ENCODE results near the gene FNDC1.

Gene FNDC1

DNA sequence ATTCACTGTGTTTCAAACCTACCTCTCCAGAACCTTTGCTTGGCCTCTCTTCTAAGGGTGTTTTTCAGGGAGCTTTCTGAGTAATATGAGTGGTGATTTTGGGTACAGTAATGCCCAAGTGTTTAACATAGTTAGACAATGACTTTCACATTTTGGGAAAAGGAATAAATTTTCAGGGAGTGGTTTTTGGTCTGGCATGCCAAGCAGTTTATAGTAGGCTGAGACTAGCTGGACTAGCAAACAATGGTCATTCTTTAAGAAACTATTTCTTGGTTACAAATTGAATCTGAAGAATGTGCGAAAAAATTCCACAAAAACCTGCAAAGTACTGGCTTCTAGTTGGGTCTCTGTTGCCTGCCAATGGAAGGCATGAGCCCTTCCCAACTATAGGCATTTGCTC lies 15.4 kb downstream of the FNDC1 start:
- Histone ChIP-seq H2AK5ac (ENCODE audit: low read length, severe bottlenecking) (no peak overlapping the region), H3K9me3 (ENCODE audit: control insufficient read depth, low read length) (peaks cover 12% of the 10 kb centered on the region), H3K79me1 (replicated peaks; ENCODE audit: low read length, poor library complexity, severe bottlenecking) (no peaks in the 10 kb centered on the region), H3K4me2 (ENCODE audit: low read length, poor library complexity, severe bottlenecking) (no peak overlapping the region), H3K4ac (ENCODE audit: low read depth in 1 of 2, low read length in 2 of 2) (no peak overlapping the region), H3K27ac (ENCODE audit: low read length, poor library complexity, severe bottlenecking) (no peak overlapping the region), H2BK120ac (ENCODE audit: low read depth, low read length) (no peak overlapping the region), H2AFZ (ENCODE audit: low read depth, low read length) (no peak overlapping the region), H2BK15ac (ENCODE audit: low read depth, poor library complexity, severe bottlenecking) (no peak overlapping the region), H3K27me3 (ENCODE audit: control insufficient read depth in 1 of 2, insufficient read depth in 1 of 2, low read length in 2 of 2) (peaks cover 0 to 10% of the 10 kb centered on the region in 2 experiments), H3K4me3 (ENCODE audit: insufficient read depth in 1 of 2, low read depth in 1 of 2, low read length in 2 of 2) (no peak overlapping the region), H3K4me1 (ENCODE audit: control insufficient read depth, insufficient read depth, low read depth, low read length) (no peaks in the 10 kb centered on the region), H4K8ac (ENCODE audit: low read length) (no peak overlapping the region), H3K18ac (ENCODE audit: low read depth in 1 of 2, low read length in 2 of 2) (no peak overlapping the region), H3K36me3 (ENCODE audit: control insufficient read depth in 1 of 2, insufficient read depth in 2 of 2, low read depth in 1 of 2, low read length in 2 of 2) (no peaks in the 10 kb centered on the region), H3K23ac (ENCODE audit: low read length in 2 of 2) (no peak overlapping the region), H4K91ac (ENCODE audit: low read length) (no peak overlapping the region), H3K9ac (ENCODE audit: low read length) (no peak overlapping the region), H3K14ac (ENCODE audit: low read length in 2 of 2) (no peak overlapping the region), H2BK12ac (ENCODE audit: low read length in 2 of 2) (no peak overlapping the region), H2BK5ac (ENCODE audit: low read depth, low read length, poor library complexity, severe bottlenecking) (no peak overlapping the region)
- DNase-seq = no peak
- WGBS = 60% methylated on average over 1 of the region's 1 CpG

DNA sequence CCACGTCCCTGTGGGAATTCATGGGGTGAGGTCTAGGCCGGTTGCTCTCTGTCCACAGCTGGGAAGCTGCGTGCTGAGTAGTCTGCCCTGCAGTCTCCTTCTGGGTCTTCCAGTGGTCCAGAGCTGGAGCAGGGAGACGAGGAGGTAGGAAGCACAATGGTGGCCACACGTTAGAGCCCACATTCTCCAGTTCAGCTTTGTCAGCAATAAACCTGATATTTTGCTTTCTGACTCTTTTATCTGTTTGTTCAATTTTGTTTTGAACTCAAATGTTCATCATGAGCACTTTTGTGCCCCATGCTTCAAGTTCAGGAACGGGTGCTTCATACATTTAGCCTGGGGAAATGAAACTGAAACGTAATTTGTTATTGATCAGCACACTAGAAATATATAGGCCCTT lies 21.3 kb downstream of the FNDC1 start:
- Histone ChIP-seq H3K36me3 (ENCODE audit: control insufficient read depth in 1 of 2, insufficient read depth in 2 of 2, low read depth in 1 of 2, low read length in 2 of 2) (no peaks in the 10 kb centered on the region), H3K14ac (ENCODE audit: low read length in 2 of 2) (no peak overlapping the region), H3K23ac (ENCODE audit: low read length in 2 of 2) (no peak overlapping the region), H3K27me3 (ENCODE audit: control insufficient read depth in 1 of 2, insufficient read depth in 1 of 2, low read length in 2 of 2) (peaks cover 0 to 5% of the 10 kb centered on the region in 2 experiments), H3K9ac (ENCODE audit: low read length) (no peak overlapping the region), H2AK5ac (ENCODE audit: low read length, severe bottlenecking) (no peak overlapping the region), H2BK12ac (ENCODE audit: low read length in 2 of 2) (no peak overlapping the region), H2BK5ac (ENCODE audit: low read depth, low read length, poor library complexity, severe bottlenecking) (no peak overlapping the region), H3K4me2 (ENCODE audit: low read length, poor library complexity, severe bottlenecking) (no peak overlapping the region), H3K9me3 (ENCODE audit: control insufficient read depth, low read length) (peaks cover 10% of the 10 kb centered on the region), H3K4ac (ENCODE audit: low read depth in 1 of 2, low read length in 2 of 2) (no peak overlapping the region), H4K91ac (ENCODE audit: low read length) (no peak overlapping the region), H4K8ac (ENCODE audit: low read length) (no peak overlapping the region), H2BK120ac (ENCODE audit: low read depth, low read length) (no peak overlapping the region), H3K18ac (ENCODE audit: low read depth in 1 of 2, low read length in 2 of 2) (no peak overlapping the region), H3K4me1 (ENCODE audit: control insufficient read depth, insufficient read depth, low read depth, low read length) (peaks cover 2% of the 10 kb centered on the region), H3K4me3 (ENCODE audit: insufficient read depth in 1 of 2, low read depth in 1 of 2, low read length in 2 of 2) (no peak overlapping the region), H3K79me1 (replicated peaks; ENCODE audit: low read length, poor library complexity, severe bottlenecking) (no peaks in the 10 kb centered on the region), H2BK15ac (ENCODE audit: low read depth, poor library complexity, severe bottlenecking) (no peak overlapping the region), H3K27ac (ENCODE audit: low read length, poor library complexity, severe bottlenecking) (no peak overlapping the region), H2AFZ (ENCODE audit: low read depth, low read length) (no peak overlapping the region)
- WGBS = 70% methylated on average over 6 of the region's 7 CpGs
- DNase-seq = no peak

DNA sequence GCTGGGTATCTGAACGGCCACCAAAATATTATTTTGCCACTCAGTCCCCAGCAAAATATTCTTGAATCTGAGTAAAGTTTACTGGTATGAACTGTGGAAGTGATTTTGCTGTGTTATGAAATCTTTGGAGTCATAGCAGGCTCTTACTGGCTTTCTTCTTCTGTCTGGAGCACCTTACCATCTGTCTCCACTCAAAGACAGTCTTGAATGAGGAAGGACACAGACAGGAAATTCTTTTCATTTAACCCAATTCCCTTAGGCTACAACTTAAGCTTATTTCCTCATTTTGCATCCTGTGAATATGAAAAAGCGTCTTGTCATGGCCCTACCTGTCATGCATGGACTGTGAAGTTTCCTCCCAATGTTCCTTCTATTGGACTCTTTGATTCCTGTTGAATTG lies 24.7 kb downstream of the FNDC1 start:
- no peak overlapping the region for H3K4me2 ChIP-seq (ENCODE audit: low read length, poor library complexity, severe bottlenecking)
- no peak overlapping the region for H2BK5ac ChIP-seq (ENCODE audit: low read depth, low read length, poor library complexity, severe bottlenecking)
- no peaks in the 10 kb centered on the region for H3K9me3 ChIP-seq (ENCODE audit: control insufficient read depth, low read length)
- H3K79me1 ChIP-seq (replicated peaks; ENCODE audit: low read length, poor library complexity, severe bottlenecking) = no peaks in the 10 kb centered on the region
- H3K4me1 ChIP-seq (ENCODE audit: control insufficient read depth, insufficient read depth, low read depth, low read length) = peaks cover 2% of the 10 kb centered on the region
- H4K91ac ChIP-seq (ENCODE audit: low read length) = no peak overlapping the region
- H2BK12ac ChIP-seq (ENCODE audit: low read length in 2 of 2) = no peak overlapping the region
- H3K23ac ChIP-seq (ENCODE audit: low read length in 2 of 2) = no peak overlapping the region
- H2AK5ac ChIP-seq (ENCODE audit: low read length, severe bottlenecking) = no peak overlapping the region
- no peak for DNase-seq
- no peak overlapping the region for H3K9ac ChIP-seq (ENCODE audit: low read length)
- no peak overlapping the region for H3K4me3 ChIP-seq (ENCODE audit: insufficient read depth in 1 of 2, low read depth in 1 of 2, low read length in 2 of 2)
- H3K36me3 ChIP-seq (ENCODE audit: control insufficient read depth in 1 of 2, insufficient read depth in 2 of 2, low read depth in 1 of 2, low read length in 2 of 2) = no peaks in the 10 kb centered on the region
- no peak overlapping the region for H2BK15ac ChIP-seq (ENCODE audit: low read depth, poor library complexity, severe bottlenecking)
- H2BK120ac ChIP-seq (ENCODE audit: low read depth, low read length) = no peak overlapping the region
- H2AFZ ChIP-seq (ENCODE audit: low read depth, low read length) = no peak overlapping the region
- WGBS = 42% methylated on average over 2 of the region's 2 CpGs
- H3K18ac ChIP-seq (ENCODE audit: low read depth in 1 of 2, low read length in 2 of 2) = no peak overlapping the region
- H3K14ac ChIP-seq (ENCODE audit: low read length in 2 of 2) = no peak overlapping the region
- H4K8ac ChIP-seq (ENCODE audit: low read length) = no peak overlapping the region
- H3K4ac ChIP-seq (ENCODE audit: low read depth in 1 of 2, low read length in 2 of 2) = no peak overlapping the region
- H3K27ac ChIP-seq (ENCODE audit: low read length, poor library complexity, severe bottlenecking) = peak overlapping the region; percentile 23
- no peaks in the 10 kb centered on the region for H3K27me3 ChIP-seq (ENCODE audit: control insufficient read depth in 1 of 2, insufficient read depth in 1 of 2, low read length in 2 of 2)

DNA sequence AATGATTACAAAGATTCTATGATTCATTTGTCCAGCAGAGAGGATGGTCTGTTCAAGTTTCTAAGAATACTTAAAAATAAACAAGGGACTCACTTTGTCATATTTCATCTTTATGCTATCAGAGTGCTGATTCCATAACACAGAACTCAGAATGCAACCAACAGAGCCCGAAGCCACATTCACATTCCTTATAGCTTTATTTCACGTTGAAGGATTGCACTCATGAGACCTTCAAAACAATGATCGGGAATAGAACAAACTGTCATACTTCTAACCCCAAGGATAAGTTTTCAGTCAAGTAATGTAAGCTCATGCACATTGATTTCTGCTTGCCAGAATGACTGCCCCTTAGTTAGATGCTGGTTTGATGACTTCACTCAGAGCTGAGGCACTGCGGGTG lies 25.2 kb downstream of the FNDC1 start:
- Histone ChIP-seq H3K4me2 (ENCODE audit: low read length, poor library complexity, severe bottlenecking) (no peak overlapping the region), H2BK15ac (ENCODE audit: low read depth, poor library complexity, severe bottlenecking) (no peak overlapping the region), H3K27me3 (ENCODE audit: control insufficient read depth in 1 of 2, insufficient read depth in 1 of 2, low read length in 2 of 2) (no peaks in the 10 kb centered on the region), H3K79me1 (replicated peaks; ENCODE audit: low read length, poor library complexity, severe bottlenecking) (no peaks in the 10 kb centered on the region), H2BK5ac (ENCODE audit: low read depth, low read length, poor library complexity, severe bottlenecking) (no peak overlapping the region), H2BK120ac (ENCODE audit: low read depth, low read length) (no peak overlapping the region), H2BK12ac (ENCODE audit: low read length in 2 of 2) (no peak overlapping the region), H3K27ac (ENCODE audit: low read length, poor library complexity, severe bottlenecking) (peak overlapping the region; percentile 15), H3K4me1 (ENCODE audit: control insufficient read depth, insufficient read depth, low read depth, low read length) (peaks cover 2% of the 10 kb centered on the region), H3K23ac (ENCODE audit: low read length in 2 of 2) (no peak overlapping the region), H3K14ac (ENCODE audit: low read length in 2 of 2) (no peak overlapping the region), H3K18ac (ENCODE audit: low read depth in 1 of 2, low read length in 2 of 2) (no peak overlapping the region), H4K91ac (ENCODE audit: low read length) (no peak overlapping the region), H3K4me3 (ENCODE audit: insufficient read depth in 1 of 2, low read depth in 1 of 2, low read length in 2 of 2) (no peak overlapping the region), H3K9ac (ENCODE audit: low read length) (no peak overlapping the region), H3K36me3 (ENCODE audit: control insufficient read depth in 1 of 2, insufficient read depth in 2 of 2, low read depth in 1 of 2, low read length in 2 of 2) (no peaks in the 10 kb centered on the region), H2AK5ac (ENCODE audit: low read length, severe bottlenecking) (no peak overlapping the region), H3K9me3 (ENCODE audit: control insufficient read depth, low read length) (no peaks in the 10 kb centered on the region), H2AFZ (ENCODE audit: low read depth, low read length) (no peak overlapping the region), H3K4ac (ENCODE audit: low read depth in 1 of 2, low read length in 2 of 2) (no peak overlapping the region), H4K8ac (ENCODE audit: low read length) (no peak overlapping the region)
- WGBS = 83% methylated on average over 4 of the region's 4 CpGs
- no peak for DNase-seq

Measured in mesenchymal stem cell (in vitro differentiated cells and primary cell).